ENCODE data around the gene BMPER. TPM values are rescaled to one million over a fixed set of nuclear protein-coding genes. Genes with fewer than 3 reads are reported as not detected.

The BMPER gene
- 0.17 and 0.50 TPM in 2 replicates for total RNA-seq (2013; cell fraction: nucleolus; rRNA removed)
- total RNA-seq (2014; rRNA removed) (not detected in 2 replicates), total RNA-seq (2014; rRNA removed; fragmentation: Illumina TruSeq; extraction: Trizol) (not detected in 2 replicates), total RNA-seq (2021) (not detected in 2 replicates), polyA plus RNA-seq (2011; rRNA removed) (0.04 TPM in 1 of 2 replicates, not detected in the other), polyA plus RNA-seq (2014; fragmentation: Illumina TruSeq; extraction: Trizol) (not detected in 2 replicates), polyA plus RNA-seq (2014; fragmentation: Nextera tagmentation; extraction: Ambion mirVana) (under 1 TPM in 1 of 2 experiments, not detected in 1; 0.02 TPM), polyA plus RNA-seq (2014; rRNA removed) (not detected in 2 replicates), polyA plus RNA-seq (2016; fragmentation: Nextera tagmentation; extraction: Ambion mirVana) (under 1 TPM in 1 of 2 experiments, not detected in 1; 0.08 TPM), polyA minus RNA-seq (2011; rRNA and poly(A)+ RNA removed) (not detected in 2 replicates), Bru-seq, nascent RNA (percentile 22 among the genes with signal in this experiment), BruChase-seq, experiment 1, labeled RNA remaining after a 6-hour chase (percentile 25 among the genes with signal in this experiment), BruChase-seq, experiment 2, labeled RNA remaining after a 2-hour chase (percentile 14 among the genes with signal in this experiment)
- not detected for polyA plus RNA-seq (2011; ENCODE audit: low read depth)
- 0.01 TPM in 1 of 2 replicates, not detected in the other for polyA plus RNA-seq (2011; cell fraction: cytosol; rRNA removed)
- 0.04 and 0.18 TPM in 2 replicates for polyA plus RNA-seq (2011; cell fraction: nucleus; rRNA removed)
- 0.03 and 0.04 TPM in 2 replicates for polyA plus RNA-seq (2012)
- polyA minus RNA-seq (2011; cell fraction: cytosol; rRNA and poly(A)+ RNA removed): not detected in 2 replicates
- not detected in 2 replicates for polyA minus RNA-seq (2011; cell fraction: nucleus; rRNA and poly(A)+ RNA removed)
- long read RNA-seq, experiment 1: 0 reads
- long read RNA-seq, experiment 2, partial matches to known transcripts: 0 of 1 reads
- long read RNA-seq, experiment 2, other reads (novel, unspliced or antisense): 1 of 1 reads

- Histone ChIP-seq H3K36me3 (ENCODE audit: control insufficient read depth in 2 of 2, insufficient read depth in 2 of 2, low read length in 1 of 2) (no peaks in the 10 kb centered on the region), H3K9me3 (replicated peaks; ENCODE audit: control insufficient read depth, insufficient read depth, low read length) (no peaks in the 10 kb centered on the region), H4K20me1 (ENCODE audit: control insufficient read depth, insufficient read depth) (no peaks in the 10 kb centered on the region), H3K4me1 (ENCODE audit: control insufficient read depth, insufficient read depth, low read length) (no peaks in the 10 kb centered on the region), H3K4me2 (ENCODE audit: control insufficient read depth, insufficient read depth) (peak within 1 kb of the TSS; percentile 48; the same call in 1 of the 2 replicates), H3K4me3 (no peak within 1 kb of the TSS; the same call in 1 of the 2 replicates), H3K9ac (ENCODE audit: control insufficient read depth, insufficient read depth, low read length) (no peak within 1 kb of the TSS), H3K27me3 (replicated peaks in 1 of 2; ENCODE audit: control insufficient read depth in 2 of 2, insufficient read depth in 2 of 2, low read length in 1 of 2) (peaks cover 6 to 7% of the 10 kb centered on the region in 2 experiments), H3K79me2 (ENCODE audit: control insufficient read depth, insufficient read depth, low read length) (no peaks in the 10 kb centered on the region), H3K27ac (ENCODE audit: control insufficient read depth, insufficient read depth) (no peak within 1 kb of the TSS), H2AFZ (ENCODE audit: control insufficient read depth, low read depth, low read length) (no peak within 1 kb of the TSS; the same call in 1 of the 2 replicates)
- FAIRE-seq (no peak), DNase-seq (ENCODE audit: low read depth, low spot score) (no peak), ATAC-seq (no peak)
- no TSS peak for BruUV-seq (replicated peaks)
- no peak for TF ChIP-seq NFXL1 (IDR thresholded peaks at IDR 0.05; ENCODE audit: borderline replicate concordance)
- no peak for TF ChIP-seq MYC (IDR thresholded peaks at IDR 0.05; ENCODE audit: insufficient read depth, insufficient read length, insufficient replicate concordance, low read length, severe bottlenecking)
- TF ChIP-seq RELB (IDR thresholded peaks at IDR 0.05; ENCODE audit: low read depth): no peak
- no peak for TF ChIP-seq EGR1 (IDR thresholded peaks at IDR 0.05; ENCODE audit: borderline replicate concordance in 1 of 2, low read depth in 2 of 2, low read length in 2 of 2)
- no peak for TF ChIP-seq ZNF687 (IDR thresholded peaks at IDR 0.05)
- TF ChIP-seq CREM (IDR thresholded peaks at IDR 0.05; ENCODE audit: low read depth): no peak
- ChIA-PET CTCF (no interaction called here), POLR2A (no interaction called here), RAD21 (ENCODE audit: unreplicated experiment) (no interaction called here), SMC1A (ENCODE audit: uncharacterized antibody, unreplicated experiment) (no interaction called here)
- intact Hi-C loops (cut with micrococcal nuclease; ENCODE audit: unreplicated experiment): no loop called here
- WGBS (ENCODE audit: insufficient coverage, insufficient replicate concordance, low lambda C conversion rate, missing lambda C conversion rate): 25% methylated on average over 31 of the region's 47 CpGs
- in situ Hi-C loops (cut with MboI): no loop called here
Observed at GRCh38 chr7:33905389-33906032, at the start of gene BMPER. Gene BMPER, plus strand, starts transcription at chr7:33905539. Its CDS starts 75 bp downstream, at chr7:33905614.
